Measurements from ENCODE around the gene ABCC4. TPM values are rescaled to one million over a fixed set of nuclear protein-coding genes. Genes with fewer than 3 reads are reported as not detected.

ABCC4 gene
- total RNA-seq, 1 donor from 2014 or later, result 11.7 TPM

DNA sequence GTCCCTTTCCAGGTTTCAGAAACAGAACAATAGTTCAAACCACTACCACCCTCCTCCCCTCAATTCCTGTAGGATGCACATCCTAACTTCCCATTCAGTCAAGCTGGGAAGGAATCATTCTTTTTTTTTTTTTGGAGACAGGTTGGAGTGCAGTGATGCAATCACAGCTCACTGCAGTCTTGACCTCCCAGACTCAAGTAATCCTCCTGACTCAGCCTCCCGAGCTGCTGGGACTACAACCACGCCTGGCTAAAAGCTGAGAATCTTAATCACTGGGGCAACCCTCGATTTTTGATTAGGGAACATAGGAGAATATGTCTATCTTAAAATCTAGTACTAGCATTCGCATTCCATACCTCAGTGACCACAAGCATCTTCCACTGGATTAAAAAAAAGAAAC, 146.2 kb downstream of the ABCC4 start:
- no peaks in the 10 kb centered on the region for H3K4me1 Mint-ChIP-seq
- intact Hi-C loops (cut with micrococcal nuclease), result no loop called here
- no peak for TF ChIP-seq CTCF (IDR thresholded peaks at IDR 0.05)
- POLR2A ChIA-PET, result no interaction called here
- no peak for DNase-seq
- CTCF ChIA-PET, result no interaction called here
- no peak overlapping the region for H3K27ac Mint-ChIP-seq
- H3K9me3 Mint-ChIP-seq, result no peaks in the 10 kb centered on the region
- no peak overlapping the region for H3K4me3 Mint-ChIP-seq
- peaks cover 6% of the 10 kb centered on the region for H3K36me3 Mint-ChIP-seq (ENCODE audit: low read depth)
- ATAC-seq (ENCODE audit: low read depth), result no peak
- H3K27me3 Mint-ChIP-seq, result no peaks in the 10 kb centered on the region

- Mint-ChIP-seq H3K4me1 (no peaks in the 10 kb centered on the region), H3K4me3 (no peak overlapping the region), H3K36me3 (ENCODE audit: low read depth) (peaks cover 6% of the 10 kb centered on the region), H3K27me3 (no peaks in the 10 kb centered on the region), H3K27ac (no peak overlapping the region), H3K9me3 (no peaks in the 10 kb centered on the region)
- no peak for TF ChIP-seq CTCF (IDR thresholded peaks at IDR 0.05)
- intact Hi-C loops (cut with micrococcal nuclease), result no loop called here
- DNase-seq (no peak), ATAC-seq (ENCODE audit: low read depth) (no peak)
- ChIA-PET CTCF (interaction anchor here (1.0 kb wide), 1 partner anchor 250 kb away, joined by 5 read pairs; no protein-coding TSS in a partner anchor), POLR2A (no interaction called here)
Observed at GRCh38 chr13:95154413-95154886, 146.8 kb downstream of the ABCC4 start.

DNA sequence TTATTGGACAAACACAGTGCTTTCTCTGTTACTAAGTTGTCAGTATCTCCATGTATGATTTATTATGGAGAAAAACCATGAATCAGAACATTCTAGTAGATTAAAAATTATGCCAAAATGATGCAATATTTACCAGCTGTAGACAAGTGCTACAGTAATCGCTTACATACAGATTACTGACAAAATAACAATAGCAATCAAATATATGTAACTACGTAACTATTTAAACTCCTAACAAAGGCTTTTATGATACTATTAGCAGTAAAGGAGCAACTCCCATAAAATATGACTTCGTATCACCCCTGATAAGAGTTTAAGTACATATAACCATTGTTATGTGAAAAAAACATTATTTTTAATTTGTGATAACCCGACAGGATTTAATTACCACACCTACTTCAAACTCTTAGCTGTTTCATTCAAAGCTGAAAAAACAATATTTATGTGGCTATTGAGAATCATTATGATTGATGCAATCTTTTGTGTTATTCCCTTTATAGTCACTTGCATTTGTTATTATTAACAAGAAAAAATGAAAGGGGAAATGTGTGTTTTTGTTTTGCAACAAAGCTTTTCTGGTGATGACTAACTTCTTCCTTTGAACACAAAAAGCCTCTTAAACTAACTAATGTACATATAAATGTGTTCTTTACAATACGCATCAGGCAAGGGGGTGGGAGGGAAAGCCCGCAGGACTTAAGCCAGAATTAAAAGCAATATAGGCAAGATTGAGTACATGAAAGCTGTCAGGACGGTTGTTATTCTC, 147.4 kb downstream of the ABCC4 start:
- H3K4me1 Mint-ChIP-seq, result no peaks in the 10 kb centered on the region
- no peak for DNase-seq
- H3K27me3 Mint-ChIP-seq, result no peaks in the 10 kb centered on the region
- no peak overlapping the region for H3K27ac Mint-ChIP-seq
- peaks cover 6% of the 10 kb centered on the region for H3K36me3 Mint-ChIP-seq (ENCODE audit: low read depth)
- no peaks in the 10 kb centered on the region for H3K9me3 Mint-ChIP-seq
- H3K4me3 Mint-ChIP-seq, result no peak overlapping the region
- CTCF ChIA-PET, result interaction anchor here (1.0 kb wide), 1 partner anchor 250 kb away, joined by 5 read pairs; no protein-coding TSS in a partner anchor
- no peak for ATAC-seq (ENCODE audit: low read depth)
- no peak for TF ChIP-seq CTCF (IDR thresholded peaks at IDR 0.05)
- POLR2A ChIA-PET, result no interaction called here
- intact Hi-C loops (cut with micrococcal nuclease), result no loop called here

DNA sequence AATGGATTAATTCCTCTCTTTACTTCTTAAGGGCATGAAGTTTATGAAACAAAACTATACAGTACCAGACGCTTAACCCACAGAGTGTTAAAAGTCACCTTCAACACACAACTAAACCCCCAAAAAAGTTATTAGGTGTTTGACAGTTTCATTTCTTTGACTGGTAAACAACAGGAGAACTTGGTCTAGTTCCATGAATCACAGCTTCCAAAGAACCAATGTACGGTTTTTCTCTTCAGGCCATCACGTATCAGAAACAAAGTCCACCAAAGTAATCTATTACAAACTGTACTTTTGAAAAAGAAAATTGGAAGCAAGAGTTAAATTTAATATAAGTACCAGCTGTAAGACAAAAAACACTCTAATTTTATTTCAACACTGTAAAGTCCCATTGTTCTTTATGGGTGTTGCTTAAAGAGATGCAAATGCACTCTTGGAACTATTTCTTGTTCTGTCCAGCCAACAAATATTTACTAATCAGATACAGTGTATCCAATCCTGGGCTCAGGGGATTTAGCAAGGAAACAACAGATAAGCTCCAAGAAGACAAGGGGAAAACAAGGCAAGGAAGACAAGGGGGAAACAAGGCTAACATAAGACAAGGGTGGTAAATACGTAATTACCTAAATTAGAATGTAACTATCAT, 149.2 kb downstream of the ABCC4 start:
- DNase-seq, result no peak
- Mint-ChIP-seq H3K27me3 (no peaks in the 10 kb centered on the region), H3K4me1 (no peaks in the 10 kb centered on the region), H3K4me3 (no peak overlapping the region), H3K9me3 (no peaks in the 10 kb centered on the region), H3K36me3 (ENCODE audit: low read depth) (peaks cover 4% of the 10 kb centered on the region), H3K27ac (no peak overlapping the region)
- ChIA-PET CTCF (no interaction called here), POLR2A (no interaction called here)
- ATAC-seq (ENCODE audit: low read depth), result no peak
- no peak for TF ChIP-seq CTCF (IDR thresholded peaks at IDR 0.05)
- intact Hi-C loops (cut with micrococcal nuclease), result no loop called here

DNA sequence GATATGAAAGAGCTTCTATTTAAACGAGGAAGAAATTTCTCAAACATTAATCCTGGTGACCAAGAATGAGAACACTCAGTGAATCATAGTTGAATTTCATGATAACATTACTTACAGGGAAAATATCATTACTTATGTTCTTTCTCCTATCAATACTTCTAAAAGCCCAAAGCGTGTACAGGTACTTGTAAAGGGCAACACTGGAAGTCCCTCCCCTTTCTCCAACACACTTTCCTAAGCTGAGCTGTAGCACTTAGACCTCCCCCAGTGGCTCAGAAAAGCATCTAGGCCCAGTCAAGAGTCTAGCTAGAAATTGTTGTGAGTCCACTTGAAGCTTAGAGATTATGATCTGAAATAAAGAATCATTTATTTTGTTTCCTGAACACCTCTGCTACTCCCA, 150.7 kb downstream of the ABCC4 start:
- no peaks in the 10 kb centered on the region for H3K27me3 Mint-ChIP-seq
- no peaks in the 10 kb centered on the region for H3K4me1 Mint-ChIP-seq
- no peak for TF ChIP-seq CTCF (IDR thresholded peaks at IDR 0.05)
- no peak for ATAC-seq (ENCODE audit: low read depth)
- ChIA-PET POLR2A (no interaction called here), CTCF (no interaction called here)
- DNase-seq, result no peak
- intact Hi-C loops (cut with micrococcal nuclease), result no loop called here
- H3K9me3 Mint-ChIP-seq, result no peaks in the 10 kb centered on the region
- H3K27ac Mint-ChIP-seq, result no peak overlapping the region
- H3K4me3 Mint-ChIP-seq, result no peak overlapping the region
- peaks cover 4% of the 10 kb centered on the region for H3K36me3 Mint-ChIP-seq (ENCODE audit: low read depth)
